ENCODE measurements around the gene GRK3. TPM values are rescaled to one million over a fixed set of nuclear protein-coding genes. Genes with fewer than 3 reads are reported as not detected.

GRK3 gene
- total and polyA plus RNA-seq, 10 of the 15 experiments (the other 5 are each of a cell fraction or from before 2014, with no cell fraction given): 3.1 to 35.1 (median 14.7) TPM

- TF ChIP-seq SIN3A (IDR thresholded peaks at IDR 0.05; ENCODE audit: low read depth, low read length) (0 out of 2 replicates have a peak, but pooled peaks have one; percentile 28), ZBTB33 (IDR thresholded peaks at IDR 0.05) (no peak), HDAC6 (IDR thresholded peaks at IDR 0.05; ENCODE audit: unreplicated experiment) (no peak), PRDM15 (CRISPR knock-in tag; IDR thresholded peaks at IDR 0.05) (no peak), IKZF2 (IDR thresholded peaks at IDR 0.05) (no peak), SREBF1 (IDR thresholded peaks at IDR 0.05; ENCODE audit: low read length) (no peak), CHD4 (IDR thresholded peaks at IDR 0.05) (no peak), ZBED1 (IDR thresholded peaks at IDR 0.05; ENCODE audit: borderline replicate concordance) (no peak), SMAD5 (IDR thresholded peaks at IDR 0.05; ENCODE audit: low read depth) (0 out of 2 replicates have a peak, but pooled peaks have one; percentile 17), GATAD2B (conservative IDR thresholded peaks at IDR 0.05; ENCODE audit: low read depth) (peak; percentile 65), BACH1 (IDR thresholded peaks at IDR 0.05; ENCODE audit: borderline replicate concordance) (peak; percentile 66), IRF5 (IDR thresholded peaks at IDR 0.05; ENCODE audit: borderline replicate concordance) (no peak), BCL3 (IDR thresholded peaks at IDR 0.05; ENCODE audit: borderline replicate concordance, insufficient read depth, low read depth, low read length, poor library complexity, severe bottlenecking) (no peak), SUZ12 (IDR thresholded peaks at IDR 0.05; ENCODE audit: unreplicated experiment) (no peak), SIX5 (IDR thresholded peaks at IDR 0.05; ENCODE audit: low read depth, low read length, severe bottlenecking) (no peak), RAD51 (IDR thresholded peaks at IDR 0.05) (no peak), ASH2L (IDR thresholded peaks at IDR 0.05; ENCODE audit: borderline replicate concordance, low read depth) (no peak), REST (IDR thresholded peaks at IDR 0.05; ENCODE audit: low read depth, low read length) (no peak), BRCA1 (IDR thresholded peaks at IDR 0.05; ENCODE audit: low read depth, low read length) (no peak)
Measured at GRCh38 chr22:25564320-25564978, at the start of gene GRK3 (continued).

Measured in GM12878 (cell line).